Measurements from ENCODE around the gene MTA2.

The MTA2 gene

GRCh38 chr11:62556875-62557631 is 44.6 kb downstream of the MTA2 start:
- TF ChIP-seq, protein P1, sequence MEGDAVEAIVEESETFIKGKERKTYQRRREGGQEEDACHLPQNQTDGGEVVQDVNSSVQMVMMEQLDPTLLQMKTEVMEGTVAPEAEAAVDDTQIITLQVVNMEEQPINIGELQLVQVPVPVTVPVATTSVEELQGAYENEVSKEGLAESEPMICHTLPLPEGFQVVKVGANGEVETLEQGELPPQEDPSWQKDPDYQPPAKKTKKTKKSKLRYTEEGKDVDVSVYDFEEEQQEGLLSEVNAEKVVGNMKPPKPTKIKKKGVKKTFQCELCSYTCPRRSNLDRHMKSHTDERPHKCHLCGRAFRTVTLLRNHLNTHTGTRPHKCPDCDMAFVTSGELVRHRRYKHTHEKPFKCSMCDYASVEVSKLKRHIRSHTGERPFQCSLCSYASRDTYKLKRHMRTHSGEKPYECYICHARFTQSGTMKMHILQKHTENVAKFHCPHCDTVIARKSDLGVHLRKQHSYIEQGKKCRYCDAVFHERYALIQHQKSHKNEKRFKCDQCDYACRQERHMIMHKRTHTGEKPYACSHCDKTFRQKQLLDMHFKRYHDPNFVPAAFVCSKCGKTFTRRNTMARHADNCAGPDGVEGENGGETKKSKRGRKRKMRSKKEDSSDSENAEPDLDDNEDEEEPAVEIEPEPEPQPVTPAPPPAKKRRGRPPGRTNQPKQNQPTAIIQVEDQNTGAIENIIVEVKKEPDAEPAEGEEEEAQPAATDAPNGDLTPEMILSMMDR (IDR thresholded peaks at IDR 0.05; ENCODE audit: control extremely low read depth, extremely low read depth, low read depth, missing control alignments), result no peak
- peak; percentile 36 for DNase-seq (ENCODE audit: extremely low spot score)
- POLR2A ChIA-PET, result interaction anchor here (0.6 to 3.8 kb wide), 11 partner anchors 9 to 626 kb away, joined by 3 to 15 read pairs (median 5); partner anchors contain the start of genes AHNAK, C11orf98, CSKMT and EEF1G
- CTCF ChIA-PET, result interaction anchor here (1.0 to 13.0 kb wide), 7 partner anchors 9 to 162 kb away, joined by 3 to 247 read pairs (median 8); partner anchors contain the start of gene AHNAK

GRCh38 chr11:62556108-62556874 is 45.4 kb downstream of the MTA2 start:
- DNase-seq (ENCODE audit: extremely low spot score), result peak; percentile 70
- POLR2A ChIA-PET, result interaction anchor here (0.8 to 3.8 kb wide), 7 partner anchors 12 to 276 kb away, joined by 3 to 15 read pairs (median 7); partner anchors contain the start of genes C11orf98, CSKMT, EEF1G and STX5
- CTCF ChIA-PET, result interaction anchor here (0.7 to 13.0 kb wide), 10 partner anchors 13 to 161 kb away, joined by 3 to 247 read pairs (median 6); partner anchors contain the start of genes AHNAK and EEF1G
- TF ChIP-seq, protein P1 (IDR thresholded peaks at IDR 0.05; ENCODE audit: control extremely low read depth, extremely low read depth, low read depth, missing control alignments), result no peak

DNA sequence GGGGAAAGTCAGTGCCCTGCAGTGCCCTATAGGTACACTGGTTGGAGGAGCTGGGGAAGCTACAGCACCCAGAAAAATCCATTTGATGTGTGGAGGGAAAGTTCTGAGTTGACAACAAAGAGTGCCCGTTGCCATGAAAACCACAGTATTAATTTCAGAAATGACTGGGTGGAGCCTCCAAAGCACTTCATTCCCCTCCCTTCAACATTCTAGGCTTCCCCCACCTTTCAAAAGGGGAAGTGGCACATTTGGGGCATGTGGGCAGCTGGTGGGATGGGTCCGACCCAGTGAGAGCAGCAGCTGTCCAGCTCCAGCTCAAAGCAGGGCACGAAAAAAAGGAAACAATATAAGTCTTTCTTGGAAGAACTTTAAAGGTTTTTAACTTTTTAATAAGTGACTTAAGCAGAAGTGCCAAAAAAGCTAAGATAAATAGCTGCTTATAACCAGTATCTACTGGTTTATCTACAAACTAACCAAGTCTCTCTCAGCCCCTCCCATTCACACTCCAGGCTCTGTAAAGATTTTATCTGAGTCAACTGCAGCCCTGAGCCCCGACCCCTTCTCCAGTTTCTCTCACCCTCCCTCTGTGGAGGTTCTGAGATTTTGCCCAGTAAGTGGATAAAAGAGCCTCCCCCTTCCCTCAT is 46.1 kb downstream of the MTA2 start:
- peak; percentile 71 for DNase-seq (ENCODE audit: extremely low spot score)

GRCh38 chr11:62554387-62555167 is 47.1 kb downstream of the MTA2 start:
- ChIA-PET CTCF (interaction anchor here (0.8 to 13.0 kb wide), 6 partner anchors 11 to 130 kb away, joined by 3 to 247 read pairs (median 3); partner anchors contain the start of genes AHNAK and EEF1G), POLR2A (interaction anchor here (1.0 to 1.9 kb wide), 2 partner anchors 19 to 57 kb away, joined by 3 to 6 read pairs; partner anchors contain the start of gene EEF1G)
- DNase-seq (ENCODE audit: extremely low spot score), result no peak
- TF ChIP-seq, protein P1 (IDR thresholded peaks at IDR 0.05; ENCODE audit: control extremely low read depth, extremely low read depth, low read depth, missing control alignments), result no peak

More for the DNA sequence above, 46.1 kb downstream of the MTA2 start:
- POLR2A ChIA-PET, result interaction anchor here (0.6 to 3.8 kb wide), 5 partner anchors 18 to 286 kb away, joined by 3 to 15 read pairs (median 3); partner anchors contain the start of genes EEF1G and TUT1
- TF ChIP-seq, protein P1 (IDR thresholded peaks at IDR 0.05; ENCODE audit: control extremely low read depth, extremely low read depth, low read depth, missing control alignments), result no peak
- CTCF ChIA-PET, result interaction anchor here (0.7 to 13.0 kb wide), 8 partner anchors 10 to 131 kb away, joined by 3 to 247 read pairs (median 4); partner anchors contain the start of genes AHNAK and EEF1G

DNA sequence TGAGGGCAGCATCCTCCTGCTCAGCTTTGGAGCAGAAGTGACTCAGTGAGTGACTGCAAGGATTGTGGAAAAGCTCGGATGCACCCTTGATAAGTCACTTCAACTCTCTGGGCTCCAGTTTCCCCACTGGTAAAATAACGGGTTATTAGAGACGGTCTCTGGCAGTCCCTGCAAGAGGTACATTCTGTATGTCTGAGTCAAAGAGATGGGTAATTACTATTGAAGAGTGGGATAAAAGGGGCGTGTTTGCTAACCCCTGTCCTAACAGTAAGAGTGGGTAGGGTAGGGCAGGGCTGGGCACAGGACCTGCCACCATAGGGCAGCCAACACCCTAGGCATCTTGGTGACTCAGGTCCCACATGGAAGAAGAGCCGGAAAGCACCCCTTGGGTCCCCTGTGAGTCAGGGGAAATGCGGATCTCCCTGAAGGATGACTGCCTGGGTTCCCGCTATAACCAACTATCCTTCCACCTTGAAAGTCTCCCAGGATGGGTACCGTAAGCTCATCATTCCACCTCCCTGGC is 47.8 kb downstream of the MTA2 start:
- TF ChIP-seq, protein P1 (IDR thresholded peaks at IDR 0.05; ENCODE audit: control extremely low read depth, extremely low read depth, low read depth, missing control alignments), result no peak
- CTCF ChIA-PET, result interaction anchor here (0.8 to 13.0 kb wide), 4 partner anchors 10 to 158 kb away, joined by 3 to 247 read pairs (median 12); partner anchors contain the start of gene AHNAK
- POLR2A ChIA-PET, result interaction anchor here (1.0 to 1.9 kb wide), 3 partner anchors 16 to 48 kb away, joined by 3 to 6 read pairs (median 4); partner anchors contain the start of genes EEF1G and MTA2
- DNase-seq (ENCODE audit: extremely low spot score), result no peak

All from GM10248 (cell line).